ENCODE measurements around the gene USP36.

DNA sequence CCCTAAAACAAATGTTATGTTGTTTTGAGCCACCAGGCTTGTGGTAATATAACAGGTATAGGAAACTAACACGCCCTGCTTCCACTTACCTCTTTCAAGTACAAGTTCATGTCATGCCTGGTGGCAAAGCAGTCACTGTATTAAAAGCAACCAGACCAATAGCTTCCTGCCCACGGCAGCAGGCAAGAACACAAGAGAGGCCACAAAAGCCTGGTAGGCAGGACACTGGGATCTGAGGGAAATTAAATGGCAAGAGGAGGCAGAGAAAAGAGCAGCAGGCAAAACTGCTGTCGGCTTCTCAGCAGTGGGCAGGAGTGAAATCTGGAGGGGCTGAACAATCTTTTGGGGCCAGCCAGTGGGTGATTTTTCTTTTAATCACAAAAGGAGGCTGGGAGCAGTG, 60.8 kb downstream of the USP36 start:
- TF ChIP-seq CTCF (conservative IDR thresholded peaks at IDR 0.05; ENCODE audit: low read length) (no peak), EZH2phosphoT487 (IDR thresholded peaks at IDR 0.05; ENCODE audit: borderline replicate concordance) (no peak)

Measured in Loucy (cell line).